WTC11 (cell line): Measurements from ENCODE around the gene ABCF2.

Experiments used
- ATF2 ChIP-seq: sonication (generic); formaldehyde crosslinking; IDR thresholded peaks from 2 replicates; pipeline ENCODE4 v1.8.1; 2022; ENCODE audit warnings: low read depth, missing genetic modification reagents, borderline replicate concordance
- CREB1 ChIP-seq: sonication (generic); formaldehyde crosslinking; IDR thresholded peaks from 2 replicates; pipeline ENCODE4 v1.8.0; 2023; ENCODE audit warnings: mild to moderate bottlenecking, missing genetic modification reagents
- CREM ChIP-seq: sonication (generic); formaldehyde crosslinking; IDR thresholded peaks from 2 replicates; pipeline ENCODE4 v1.8.1; 2022; ENCODE audit warnings: mild to moderate bottlenecking, missing genetic modification reagents, moderate library complexity
- CTCF ChIP-seq: fragments of 200-600 bp; IDR thresholded peaks from 2 replicates; pipeline ENCODE4 v1.8.0; 2022; ENCODE audit warnings: antibody characterized with exemption
- E2F1 ChIP-seq: sonication (generic); formaldehyde crosslinking; IDR thresholded peaks from 2 replicates; pipeline ENCODE4 v1.8.0; 2022; ENCODE audit warnings: mild to moderate bottlenecking, missing genetic modification reagents
- FOXJ3 ChIP-seq: sonication (generic); formaldehyde crosslinking; IDR thresholded peaks from 2 replicates; pipeline ENCODE4 v1.9.0; 2021; ENCODE audit warnings: missing genetic modification reagents, mild to moderate bottlenecking, borderline replicate concordance
- HMGXB4 ChIP-seq: sonication (generic); formaldehyde crosslinking; IDR thresholded peaks from 2 replicates; pipeline ENCODE4 v1.8.1; 2023; ENCODE audit warnings: mild to moderate bottlenecking, moderate library complexity, missing genetic modification reagents
- JUN ChIP-seq: sonication (generic); formaldehyde crosslinking; IDR thresholded peaks from 2 replicates; pipeline ENCODE4 v1.8.0; 2023; ENCODE audit warnings: mild to moderate bottlenecking, missing genetic modification reagents
- NFE2L1 ChIP-seq: sonication (generic); formaldehyde crosslinking; IDR thresholded peaks from 2 replicates; pipeline ENCODE4 v1.8.1; 2023; ENCODE audit warnings: missing genetic modification reagents
- NR2C2 ChIP-seq: sonication (generic); formaldehyde crosslinking; IDR thresholded peaks from 2 replicates; pipeline ENCODE4 v1.8.0; 2022; ENCODE audit warnings: mild to moderate bottlenecking, missing genetic modification reagents
- STAT6 ChIP-seq: sonication (generic); formaldehyde crosslinking; conservative IDR thresholded peaks from 2 replicates; pipeline ENCODE4 v1.8.1; 2023; ENCODE audit warnings: mild to moderate bottlenecking, low read depth, missing genetic modification reagents, moderate library complexity
- ZNF317 ChIP-seq: sonication (generic); formaldehyde crosslinking; IDR thresholded peaks from 2 replicates; pipeline ENCODE4 v1.8.1; 2023; ENCODE audit warnings: low read depth, mild to moderate bottlenecking, moderate library complexity, missing genetic modification reagents, borderline replicate concordance

GRCh38 chr7:151179287-151179860 lies 47.6 kb downstream of the ABCF2 start:
- TF ChIP-seq CREM (CRISPR knock-in tag) (no peak), ZNF317 (CRISPR knock-in tag) (no peak), NR2C2 (CRISPR knock-in tag) (no peak), CTCF (no peak), E2F1 (CRISPR knock-in tag) (no peak), STAT6 (CRISPR knock-in tag) (no peak), NFE2L1 (CRISPR knock-in tag) (no peak), HMGXB4 (CRISPR knock-in tag) (no peak), FOXJ3 (CRISPR knock-in tag) (no peak), ATF2 (CRISPR knock-in tag) (no peak), CREB1 (CRISPR knock-in tag) (no peak), JUN (CRISPR knock-in tag) (no peak)
